HCT116 (cell line): ENCODE results near the gene DDTL.

ENCODE experiments used
- CEBPB ChIP-seq: IDR thresholded peaks from 2 replicates; pipeline ENCODE4 v1.6.1; 2012; ENCODE audit warnings: low read depth
- POLR2A ChIP-seq: IDR thresholded peaks from 2 replicates; pipeline ENCODE4 v1.7.0; 2011; ENCODE audit warnings: borderline replicate concordance; ENCODE audit not compliant: insufficient read depth, insufficient read length; ENCODE audit errors: extremely low read depth
- RAD21 ChIP-seq: IDR thresholded peaks from 2 replicates; pipeline ENCODE4 v1.6.1; 2012; ENCODE audit warnings: low read depth, mild to moderate bottlenecking
- SP1 ChIP-seq: IDR thresholded peaks from 2 replicates; pipeline ENCODE4 v1.6.1; 2012; ENCODE audit warnings: low read depth
- TF ChIP-seq, protein P1 (sequence below), 3 experiments: fragments of 200-600 bp in 1 of 3; sonication (generic) in 1 of 3; IDR thresholded peaks in 2 of 3; conservative IDR thresholded peaks in 1 of 3; 2 replicates each; pipeline ENCODE4 v1.5.1; 2012 to 2017; ENCODE audit warnings: low read depth in 2 of 3, low read length in 2 of 3, antibody characterized with exemption in 1 of 3, borderline replicate concordance in 1 of 3, control low read depth in 1 of 3, mild to moderate bottlenecking in 1 of 3, mixed read lengths in 1 of 3, mixed run types in 1 of 3, moderate library complexity in 1 of 3; ENCODE audit not compliant: insufficient read depth in 1 of 3

GRCh38 chr22:24008381-24009226 is 41.9 kb downstream of the DDTL start:
- TF ChIP-seq, protein P1, sequence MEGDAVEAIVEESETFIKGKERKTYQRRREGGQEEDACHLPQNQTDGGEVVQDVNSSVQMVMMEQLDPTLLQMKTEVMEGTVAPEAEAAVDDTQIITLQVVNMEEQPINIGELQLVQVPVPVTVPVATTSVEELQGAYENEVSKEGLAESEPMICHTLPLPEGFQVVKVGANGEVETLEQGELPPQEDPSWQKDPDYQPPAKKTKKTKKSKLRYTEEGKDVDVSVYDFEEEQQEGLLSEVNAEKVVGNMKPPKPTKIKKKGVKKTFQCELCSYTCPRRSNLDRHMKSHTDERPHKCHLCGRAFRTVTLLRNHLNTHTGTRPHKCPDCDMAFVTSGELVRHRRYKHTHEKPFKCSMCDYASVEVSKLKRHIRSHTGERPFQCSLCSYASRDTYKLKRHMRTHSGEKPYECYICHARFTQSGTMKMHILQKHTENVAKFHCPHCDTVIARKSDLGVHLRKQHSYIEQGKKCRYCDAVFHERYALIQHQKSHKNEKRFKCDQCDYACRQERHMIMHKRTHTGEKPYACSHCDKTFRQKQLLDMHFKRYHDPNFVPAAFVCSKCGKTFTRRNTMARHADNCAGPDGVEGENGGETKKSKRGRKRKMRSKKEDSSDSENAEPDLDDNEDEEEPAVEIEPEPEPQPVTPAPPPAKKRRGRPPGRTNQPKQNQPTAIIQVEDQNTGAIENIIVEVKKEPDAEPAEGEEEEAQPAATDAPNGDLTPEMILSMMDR (IDR thresholded peaks at IDR 0.05 in 2 of 3, conservative IDR thresholded peaks at IDR 0.05 in 1 of 3; ENCODE audit: borderline replicate concordance in 1 of 3, insufficient read depth in 1 of 3, low read depth in 2 of 3, low read length in 2 of 3) = no peak
- TF ChIP-seq RAD21 (no peak), POLR2A (no peak), CEBPB (no peak), SP1 (no peak)
